DMS 273 treated with DMSO at 0.1 percent for 48 hours (cell line): Measurements from ENCODE around the gene ERFL.

Experiments
- DNase-seq: peaks from one replicate; lab custom pipeline; 2025; lab: John Stamatoyannopoulos, UW

The ERFL gene

GRCh38 chr19:41859618-41860418 lies 68.4 kb downstream of the ERFL start, which contains the start of gene RPS19:
TSS of gene RPS19 (plus strand) at chr19:41860255. CDS start at chr19:41860775, 520 bp downstream.
- DNase-seq, result peak; percentile 95

DNA sequence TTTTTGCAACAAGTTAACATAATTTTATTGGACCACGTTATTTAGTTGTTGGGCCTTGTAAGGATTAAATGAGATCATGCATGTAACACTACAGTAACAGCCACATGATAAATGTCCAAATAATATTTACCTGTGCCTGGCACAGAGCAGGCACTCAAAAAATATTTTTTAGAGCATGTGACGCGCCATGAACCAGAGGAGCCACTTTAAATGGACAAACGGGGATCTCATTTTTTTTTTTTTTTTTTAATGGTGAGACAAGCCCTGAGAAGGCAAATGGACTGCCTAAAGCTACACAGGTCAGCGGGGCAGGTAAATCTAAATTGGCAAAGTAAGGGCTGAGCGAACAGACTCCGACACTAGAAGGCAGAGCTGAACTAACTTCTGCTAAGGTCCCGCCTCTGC lies 69.0 kb downstream of the ERFL start:
- no peak for DNase-seq
